ENCODE data around the gene SAT2.
A peak's percentile ranks its signal among the peaks of the same experiment; 100 is the strongest.

SAT2 gene

DNA sequence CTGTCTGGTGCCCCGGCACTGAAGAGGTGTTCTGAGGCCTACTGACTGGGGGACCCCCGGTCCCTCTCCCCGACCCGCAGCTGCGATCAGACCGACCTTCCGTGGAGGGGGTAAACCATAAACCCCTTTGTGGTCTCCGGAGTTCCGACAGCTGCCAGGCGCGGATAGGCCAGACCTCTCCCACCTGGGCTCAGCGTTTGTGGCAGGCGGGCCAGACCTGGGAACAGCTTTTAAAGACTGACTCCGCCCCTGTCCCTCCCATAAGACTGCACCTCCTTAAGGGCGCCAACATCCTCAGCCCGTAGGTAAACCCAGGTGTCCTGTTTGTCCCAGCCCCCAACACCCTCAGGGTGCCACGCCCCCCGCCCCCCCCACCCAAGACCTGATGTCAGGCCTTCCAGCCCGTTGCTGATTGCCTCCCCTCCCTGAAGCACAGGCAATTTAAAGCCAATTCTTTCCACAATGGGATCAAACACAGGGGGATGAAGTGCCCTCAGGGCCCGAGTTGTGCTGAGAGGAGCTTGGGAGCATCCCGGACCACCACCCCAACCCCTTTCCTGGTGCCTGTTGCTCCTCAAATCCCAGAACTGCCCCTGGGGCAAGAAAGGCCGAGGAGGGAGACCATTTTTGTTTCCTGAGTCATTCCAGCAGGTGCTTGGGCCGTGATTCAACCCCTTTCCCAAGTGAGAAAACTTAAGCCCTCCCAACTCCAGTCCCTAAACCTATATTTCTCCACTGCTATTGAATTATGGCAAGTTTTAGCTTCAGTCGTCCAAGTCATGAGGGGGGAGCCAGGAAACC lies 37.5 kb downstream of the SAT2 start, which contains the start of gene SOX15:
TSS of gene SOX15 (minus strand) at position 204 of the 801 bp plus-strand sequence. CDS start 418 bp downstream, outside the sequence.
- DNase-seq, result peak in 1 of 2 experiments; percentile 35

DNA sequence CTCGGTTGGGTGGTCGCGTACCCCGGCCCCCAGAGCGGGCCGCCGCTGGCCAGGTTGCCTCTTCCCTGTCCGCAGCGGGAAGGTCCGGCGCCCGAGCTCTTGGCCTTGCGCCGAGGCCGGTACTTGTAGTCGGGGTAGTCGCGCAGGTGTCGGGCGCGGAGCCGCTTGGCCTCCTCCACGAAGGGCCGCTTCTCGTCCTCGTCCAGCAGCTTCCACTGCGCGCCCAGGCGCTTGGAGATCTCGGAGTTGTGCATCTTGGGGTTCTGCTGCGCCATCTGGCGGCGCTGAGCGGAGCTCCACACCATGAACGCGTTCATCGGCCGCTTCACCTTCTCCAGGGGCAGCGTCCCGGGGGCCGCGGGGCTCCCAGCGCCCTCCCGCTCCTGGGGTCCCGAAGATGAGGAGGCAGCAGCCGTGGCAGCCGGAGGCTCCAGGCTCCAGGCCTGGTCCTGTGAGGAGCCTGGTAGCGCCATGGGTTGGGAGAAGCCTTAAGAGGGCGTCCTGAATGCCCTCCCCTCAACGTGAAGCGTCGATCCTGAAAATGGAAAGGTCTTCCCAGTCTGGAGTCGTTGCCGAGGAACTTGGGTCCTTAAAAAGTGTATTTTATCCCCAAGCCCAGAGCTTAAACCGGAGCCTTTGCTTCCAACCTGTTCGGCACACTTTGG lies 38.3 kb downstream of the SAT2 start:
- peak; percentile 56 to 87 for DNase-seq

DNA sequence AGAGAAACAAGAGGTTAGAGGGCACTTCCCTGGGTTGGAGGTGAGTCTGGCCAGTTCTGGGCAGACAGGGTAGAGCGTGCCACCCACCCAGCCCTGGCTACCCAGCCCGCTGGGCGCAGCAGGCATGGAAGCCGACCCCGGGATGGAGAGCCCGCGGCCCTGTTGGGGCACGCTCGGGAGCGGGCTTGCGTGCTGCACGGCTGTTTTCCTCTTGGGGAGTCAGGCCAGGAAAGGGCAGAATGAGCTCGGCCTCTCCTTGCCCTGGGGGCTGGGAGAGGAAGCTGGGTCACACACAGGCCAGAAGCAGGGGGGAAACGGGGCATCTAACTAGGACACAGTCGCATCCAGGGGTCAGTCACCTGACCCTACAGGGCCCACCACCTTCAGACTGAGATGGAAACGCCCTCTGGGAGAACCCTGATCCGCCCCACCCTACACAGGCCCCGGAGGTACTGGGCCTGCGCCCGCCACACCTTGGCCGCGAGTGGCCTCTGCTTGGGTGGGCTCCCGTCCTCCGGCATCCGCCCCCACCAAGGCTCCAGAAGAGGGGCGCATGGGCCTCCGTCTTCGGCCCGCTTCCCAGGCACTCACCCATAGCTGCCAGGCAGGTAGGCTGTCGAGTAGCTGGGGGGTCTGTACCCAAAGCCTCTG lies 38.9 kb downstream of the SAT2 start:
- DNase-seq, result no peak

DNA sequence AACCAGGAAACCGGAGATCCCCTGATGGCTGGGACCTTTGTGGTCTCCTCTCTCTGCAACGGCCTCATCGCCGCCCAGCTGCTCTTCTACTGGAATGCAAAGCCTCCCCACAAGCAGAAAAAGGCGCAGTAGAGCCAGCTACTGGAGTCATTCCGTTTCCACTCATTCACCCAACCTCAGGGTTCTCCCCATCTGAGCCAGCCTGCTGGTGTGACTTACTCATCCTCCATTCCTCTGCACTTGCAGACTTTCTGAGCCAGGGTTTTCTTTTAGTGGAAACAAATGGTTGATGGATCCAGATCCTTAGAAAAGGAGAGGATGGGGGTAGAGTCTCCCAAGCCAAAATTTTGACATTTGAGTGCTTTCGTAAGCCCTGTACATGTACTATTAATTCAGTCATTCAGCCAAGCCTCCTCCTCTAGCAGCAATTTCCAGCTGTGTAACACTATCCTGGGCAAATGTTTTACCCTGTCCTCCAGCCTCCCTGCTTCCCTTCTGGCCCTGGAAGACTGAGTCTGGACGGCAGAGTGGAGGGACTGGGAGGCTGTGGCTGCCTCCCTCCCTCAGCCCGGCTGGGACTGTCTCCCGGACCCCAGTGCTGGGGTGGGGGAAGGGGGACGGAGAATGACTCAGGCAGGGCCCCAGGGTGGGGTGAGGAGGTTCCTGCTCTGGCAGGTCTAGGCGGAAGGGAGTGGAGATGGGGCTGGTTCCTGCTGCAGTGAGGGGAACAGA lies 40.0 kb downstream of the SAT2 start:
- no peak for DNase-seq

DNA sequence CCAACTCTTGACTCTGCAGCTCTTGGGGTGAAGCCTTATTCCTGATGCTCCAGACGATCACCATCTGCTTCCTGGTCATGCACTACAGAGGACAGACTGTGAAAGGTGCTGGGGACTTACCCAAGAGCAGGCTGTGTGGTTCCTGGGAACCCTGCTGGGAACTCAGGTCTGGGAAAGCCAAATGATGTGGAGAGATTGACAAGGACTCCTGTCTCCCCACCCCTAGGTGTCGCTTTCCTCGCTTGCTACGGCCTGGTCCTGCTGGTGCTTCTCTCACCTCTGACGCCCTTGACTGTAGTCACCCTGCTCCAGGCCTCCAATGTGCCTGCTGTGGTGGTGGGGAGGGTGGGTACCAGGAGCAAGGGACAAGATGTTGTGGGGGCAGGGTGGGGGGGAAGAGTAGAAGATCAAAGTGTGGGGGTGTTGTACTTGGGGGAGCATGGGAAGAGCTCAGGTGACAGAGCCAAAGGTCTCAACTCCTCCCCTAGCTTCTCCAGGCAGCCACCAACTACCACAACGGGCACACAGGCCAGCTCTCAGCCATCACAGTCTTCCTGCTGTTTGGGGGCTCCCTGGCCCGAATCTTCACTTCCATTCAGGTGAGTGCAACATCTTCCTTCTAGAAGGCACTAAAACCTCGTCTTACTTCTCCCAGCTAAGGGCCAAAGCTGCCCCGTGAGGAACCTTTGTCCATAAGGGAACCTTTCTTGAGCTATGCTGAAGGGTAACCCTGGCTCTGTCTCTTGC lies 40.8 kb downstream of the SAT2 start:
- peak; percentile 44 to 73 for DNase-seq

DNA sequence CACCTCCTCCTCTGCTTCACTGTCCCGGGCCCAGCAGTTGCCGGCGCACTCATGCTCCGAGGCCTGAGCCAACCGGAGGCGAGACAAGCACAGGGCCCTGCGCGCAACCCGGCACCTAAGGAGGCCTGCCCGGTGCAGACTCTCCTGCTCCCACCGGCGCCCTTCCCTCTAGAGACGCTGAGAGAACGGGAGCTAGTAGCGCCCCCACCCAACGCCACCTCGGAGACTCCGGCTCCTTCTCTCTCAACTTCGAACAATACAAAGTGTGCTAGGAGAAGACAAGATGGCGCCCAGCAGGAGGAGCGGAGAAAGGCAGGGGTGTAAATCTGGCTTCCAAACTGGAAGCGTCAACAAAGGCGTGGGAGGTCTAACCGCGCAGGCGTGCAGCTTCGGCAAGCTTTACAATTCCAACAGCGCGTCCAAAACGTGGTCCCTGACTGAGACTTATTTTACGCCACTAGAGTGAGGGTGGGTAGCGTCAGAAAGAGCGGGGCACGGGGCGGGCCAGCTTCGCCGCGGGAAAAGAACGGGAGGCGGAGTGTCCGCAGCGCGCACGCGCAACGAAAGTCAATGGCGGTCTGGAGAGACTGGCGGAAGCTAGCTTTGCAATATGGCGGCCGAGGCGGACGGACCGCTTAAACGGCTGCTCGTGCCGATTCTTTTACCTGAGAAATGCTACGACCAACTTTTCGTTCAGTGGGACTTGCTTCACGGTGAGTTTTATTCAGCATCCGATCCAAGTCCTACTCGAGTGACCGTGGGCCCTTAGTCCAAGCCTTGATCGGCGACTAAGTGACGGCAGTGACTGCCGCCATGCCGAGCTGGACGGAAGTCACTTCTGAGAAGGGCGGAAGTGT lies 44.1 kb downstream of the SAT2 start, which contains the start of gene MPDU1:
TSS of gene MPDU1 (plus strand) at position 600 of the 857 bp plus-strand sequence. CDS start at position 611, 11 bp downstream.
- peak; percentile 82 to 93 for DNase-seq

DNA sequence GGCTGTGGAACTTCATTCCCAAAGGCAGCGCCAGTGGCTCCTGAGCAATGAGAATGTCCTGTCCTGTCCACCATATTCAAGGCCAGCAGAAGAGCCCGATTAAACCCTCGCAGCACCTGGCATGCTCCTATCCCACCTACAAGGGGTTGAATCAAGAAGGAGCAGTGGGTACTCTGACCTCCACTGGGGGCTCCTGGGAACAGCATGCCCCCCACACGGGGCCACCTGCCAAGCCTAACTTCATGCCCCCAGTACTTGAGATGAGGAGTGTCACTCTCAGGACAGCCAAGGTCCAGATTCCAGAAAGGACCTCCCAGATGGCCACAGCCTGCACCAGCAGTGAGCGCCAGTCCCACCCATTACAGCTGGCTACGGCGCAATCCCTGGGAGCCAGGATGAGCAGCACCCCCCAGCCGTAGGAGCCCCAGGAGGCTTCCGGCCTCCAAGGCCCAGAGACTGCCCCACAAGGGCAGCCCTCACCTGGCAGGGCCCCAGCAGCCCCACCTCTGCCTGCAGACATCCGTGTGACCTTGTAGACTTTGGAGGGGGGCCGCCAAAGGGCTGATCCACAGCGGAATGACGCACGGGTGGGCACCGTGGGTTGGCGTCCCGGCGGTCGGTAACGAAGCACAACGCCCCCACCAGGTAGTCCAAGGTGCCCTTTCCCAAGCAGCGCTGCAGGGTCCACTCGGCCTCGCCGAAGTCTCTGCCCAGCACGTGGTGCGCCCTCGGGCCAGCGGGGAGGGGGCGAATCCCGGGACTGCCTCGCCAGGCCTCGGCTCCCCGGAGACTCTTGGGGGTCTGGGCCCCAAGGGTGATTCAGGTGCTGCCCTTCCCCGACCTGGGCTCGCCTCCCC lies 45.0 kb downstream of the SAT2 start:
- no peak for DNase-seq

DNA sequence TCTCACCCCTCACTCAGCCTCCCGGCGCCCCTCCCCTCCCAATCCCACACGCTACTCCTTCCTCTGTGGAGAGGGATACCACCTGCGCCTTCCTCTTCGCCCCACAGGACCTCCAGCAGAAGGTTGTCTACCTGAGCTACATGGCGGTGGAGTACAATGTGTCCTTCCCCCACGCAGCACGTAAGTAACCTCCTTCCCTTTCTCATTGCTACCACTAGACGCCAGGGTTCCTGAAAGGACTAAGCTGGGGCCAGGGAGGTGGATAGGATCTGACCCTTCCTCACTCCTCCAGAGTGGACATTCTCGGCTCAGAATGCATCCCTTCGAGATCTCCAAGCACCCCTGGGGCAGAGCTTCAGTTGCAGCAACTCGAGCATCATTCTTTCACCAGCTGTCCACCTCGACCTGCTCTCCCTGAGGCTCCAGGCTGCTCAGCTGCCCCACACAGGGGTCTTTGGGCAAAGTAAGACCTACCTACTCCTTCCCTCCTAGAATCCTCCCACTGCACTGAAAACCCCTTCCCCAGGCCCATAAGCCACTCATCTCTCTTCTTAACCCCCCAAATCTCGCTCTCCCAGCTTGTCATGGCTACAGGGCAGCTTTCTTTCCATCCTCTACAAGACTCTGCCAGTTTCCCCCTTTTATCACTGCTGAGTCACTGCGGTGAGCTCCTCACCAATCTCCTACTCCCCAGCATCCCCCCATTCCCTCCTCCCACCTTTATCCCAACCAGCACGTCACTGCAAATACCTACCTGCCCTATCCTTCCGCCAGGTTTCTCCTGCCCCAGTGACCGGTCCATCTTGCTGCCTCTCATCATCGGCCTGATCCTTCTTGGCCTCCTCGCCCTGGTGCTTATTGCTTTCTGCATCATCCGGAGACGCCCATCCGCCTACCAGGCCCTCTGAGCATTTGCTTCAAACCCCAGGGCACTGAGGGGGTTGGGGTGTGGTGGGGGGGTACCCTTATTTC lies 46.7 kb downstream of the SAT2 start:
- no peak for DNase-seq

DNA sequence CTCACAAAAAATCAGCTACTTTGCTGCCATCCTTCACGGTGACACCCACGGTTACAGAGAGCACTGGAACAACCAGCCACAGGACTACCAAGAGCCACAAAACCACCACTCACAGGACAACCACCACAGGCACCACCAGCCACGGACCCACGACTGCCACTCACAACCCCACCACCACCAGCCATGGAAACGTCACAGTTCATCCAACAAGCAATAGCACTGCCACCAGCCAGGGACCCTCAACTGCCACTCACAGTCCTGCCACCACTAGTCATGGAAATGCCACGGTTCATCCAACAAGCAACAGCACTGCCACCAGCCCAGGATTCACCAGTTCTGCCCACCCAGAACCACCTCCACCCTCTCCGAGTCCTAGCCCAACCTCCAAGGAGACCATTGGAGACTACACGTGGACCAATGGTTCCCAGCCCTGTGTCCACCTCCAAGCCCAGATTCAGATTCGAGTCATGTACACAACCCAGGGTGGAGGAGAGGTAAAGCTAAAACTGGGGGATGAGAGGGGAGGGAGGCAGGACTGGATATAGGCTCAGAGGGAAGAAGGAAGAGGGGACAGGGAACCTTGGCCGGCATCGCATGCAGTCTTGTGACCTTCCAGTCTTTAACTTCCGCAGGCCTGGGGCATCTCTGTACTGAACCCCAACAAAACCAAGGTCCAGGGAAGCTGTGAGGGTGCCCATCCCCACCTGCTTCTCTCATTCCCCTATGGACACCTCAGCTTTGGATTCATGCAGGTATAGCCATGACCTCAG lies 47.6 kb downstream of the SAT2 start:
- no peak for DNase-seq

DNA sequence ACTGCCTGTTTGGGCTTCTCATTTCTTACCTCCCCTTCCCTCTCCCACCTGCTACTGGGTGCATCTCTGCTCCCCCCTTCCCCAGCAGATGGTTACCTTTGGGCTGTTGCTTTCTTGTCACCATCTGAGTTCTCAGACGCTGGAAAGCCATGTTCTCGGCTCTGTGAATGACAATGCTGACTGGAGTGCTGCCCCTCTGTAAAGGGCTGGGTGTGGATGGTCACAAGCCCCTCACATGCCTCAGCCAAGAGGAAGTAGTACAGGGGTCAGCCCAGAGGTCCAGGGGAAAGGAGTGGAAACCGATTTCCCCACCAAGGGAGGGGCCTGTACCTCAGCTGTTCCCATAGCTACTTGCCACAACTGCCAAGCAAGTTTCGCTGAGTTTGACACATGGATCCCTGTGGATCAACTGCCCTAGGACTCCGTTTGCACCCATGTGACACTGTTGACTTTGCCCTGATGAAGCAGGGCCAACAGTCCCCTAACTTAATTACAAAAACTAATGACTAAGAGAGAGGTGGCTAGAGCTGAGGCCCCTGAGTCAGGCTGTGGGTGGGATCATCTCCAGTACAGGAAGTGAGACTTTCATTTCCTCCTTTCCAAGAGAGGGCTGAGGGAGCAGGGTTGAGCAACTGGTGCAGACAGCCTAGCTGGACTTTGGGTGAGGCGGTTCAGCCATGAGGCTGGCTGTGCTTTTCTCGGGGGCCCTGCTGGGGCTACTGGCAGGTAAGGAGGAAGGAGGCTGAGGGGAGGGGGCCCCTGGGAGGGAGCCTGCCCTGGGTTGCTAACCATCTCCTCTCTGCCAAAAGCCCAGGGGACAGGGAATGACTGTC lies 48.4 kb downstream of the SAT2 start, which contains the start of gene CD68:
TSS of gene CD68 (plus strand) at position 638 of the 833 bp plus-strand sequence. CDS start at position 678, 40 bp downstream.
- DNase-seq, result peak in 1 of 2 experiments; percentile 22

DNA sequence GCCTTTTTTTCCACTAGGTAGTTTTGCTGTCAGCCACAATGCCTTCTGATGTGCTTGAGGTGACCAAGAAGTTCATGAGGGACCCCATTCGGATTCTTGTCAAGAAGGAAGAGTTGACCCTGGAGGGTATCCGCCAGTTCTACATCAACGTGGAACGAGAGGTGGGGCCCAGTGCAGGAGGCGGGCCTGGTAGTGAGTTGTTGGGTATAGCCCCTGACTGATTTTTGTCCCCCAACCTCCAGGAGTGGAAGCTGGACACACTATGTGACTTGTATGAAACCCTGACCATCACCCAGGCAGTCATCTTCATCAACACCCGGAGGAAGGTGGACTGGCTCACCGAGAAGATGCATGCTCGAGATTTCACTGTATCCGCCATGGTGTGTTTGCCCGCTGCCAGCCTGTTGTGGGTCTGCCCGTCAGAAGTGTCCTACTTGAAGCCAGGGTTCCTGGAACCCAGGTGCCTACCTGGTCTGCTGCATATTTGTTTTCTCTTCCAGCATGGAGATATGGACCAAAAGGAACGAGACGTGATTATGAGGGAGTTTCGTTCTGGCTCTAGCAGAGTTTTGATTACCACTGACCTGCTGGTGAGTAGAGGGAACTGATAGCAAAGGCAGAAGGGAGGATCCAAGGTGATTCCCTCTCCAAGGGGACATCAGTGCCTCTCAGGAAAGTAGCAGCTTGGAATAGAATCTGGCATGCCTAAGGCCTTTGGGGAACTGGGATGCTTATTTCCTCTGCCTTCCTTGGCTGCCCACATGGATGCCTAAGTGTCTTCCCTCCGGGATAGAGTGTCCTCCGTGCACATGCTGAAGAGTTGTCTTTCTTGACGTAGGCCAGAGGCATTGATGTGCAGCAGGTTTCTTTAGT lies 50.1 kb downstream of the SAT2 start:
- DNase-seq, result no peak

DNA sequence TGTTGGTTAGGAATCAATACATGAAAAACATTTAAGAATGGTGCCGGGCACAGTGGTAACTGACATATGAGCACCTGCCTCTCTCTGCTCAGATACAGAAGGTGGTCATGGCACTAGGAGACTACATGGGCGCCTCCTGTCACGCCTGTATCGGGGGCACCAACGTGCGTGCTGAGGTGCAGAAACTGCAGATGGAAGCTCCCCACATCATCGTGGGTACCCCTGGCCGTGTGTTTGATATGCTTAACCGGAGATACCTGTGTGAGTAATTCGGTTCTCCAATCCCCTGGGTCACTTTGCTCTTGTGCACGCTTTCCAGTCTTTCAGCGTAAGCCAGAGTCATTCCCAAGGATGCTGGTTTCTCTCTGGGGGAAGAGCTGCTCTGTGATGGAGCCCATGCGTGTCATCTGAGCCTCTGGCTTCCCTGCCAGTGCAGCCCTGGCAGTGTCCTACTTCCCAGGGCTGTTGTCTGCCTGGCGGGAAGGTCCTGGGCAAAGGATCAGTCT lies 51.1 kb downstream of the SAT2 start:
- DNase-seq, result no peak
